Erythroblast (primary cell): ENCODE data around the gene MACROD2.

Source experiments
- GATA1 ChIP-seq: IDR thresholded peaks from 2 replicates; pipeline ENCODE4 v1.6.1; 2011; ENCODE audit warnings: low read depth, mild to moderate bottlenecking, control low read depth, low read length, moderate library complexity
- POLR2A ChIP-seq: IDR thresholded peaks from 2 replicates; pipeline ENCODE4 v1.6.1; 2011; ENCODE audit warnings: mild to moderate bottlenecking, low read length

- TF ChIP-seq POLR2A (no peak), GATA1 (no peak)
Observed at GRCh38 chr20:15676815-15677214, 1681.5 kb downstream of the MACROD2 start.
